SK-N-SH treated with all-trans-retinoic acid at 6 μM for 48 hours (cell line): ENCODE measurements around the gene IGF1R.
A peak's percentile ranks its signal among the peaks of the same experiment; 100 is the strongest.

Experiments used
- ATAC-seq: fragments of 200-7000 bp; cut with Tn5 transposase; 3 replicates; pipeline ENCODE4 v1.9.1; 2020; ENCODE audit warnings: mild to moderate bottlenecking, moderate library complexity
- BACH2 ChIP-seq: fragments of 250-450 bp; sonication (Bioruptor Pico); IDR thresholded peaks from 2 replicates; pipeline ENCODE4 v1.9.0; 2021; ENCODE audit warnings: mild to moderate bottlenecking, borderline replicate concordance
- CREB5 ChIP-seq: fragments of 250-450 bp; sonication (Bioruptor Pico); IDR thresholded peaks from 2 replicates; pipeline ENCODE4 v1.5.1; 2020; ENCODE audit warnings: low read depth, mild to moderate bottlenecking, moderate library complexity
- CSDC2 ChIP-seq: fragments of 250-450 bp; sonication (Bioruptor Pico); IDR thresholded peaks from 2 replicates; pipeline ENCODE4 v1.5.0; 2020; ENCODE audit warnings: mild to moderate bottlenecking, moderate library complexity
- ESRRG ChIP-seq: fragments of 250-450 bp; sonication (Bioruptor Pico); IDR thresholded peaks from 2 replicates; pipeline ENCODE4 v1.6.1; 2021; ENCODE audit warnings: mild to moderate bottlenecking
- GLIS3 ChIP-seq: fragments of 250-450 bp; sonication (Bioruptor Pico); IDR thresholded peaks from 2 replicates; pipeline ENCODE4 v1.5.0; 2020; ENCODE audit warnings: mild to moderate bottlenecking, moderate library complexity
- ISL1 ChIP-seq: fragments of 250-450 bp; sonication (Bioruptor Pico); IDR thresholded peaks from 2 replicates; pipeline ENCODE4 v2.1.2; 2022; ENCODE audit warnings: mild to moderate bottlenecking, moderate library complexity
- OSR1 ChIP-seq: fragments of 250-450 bp; sonication (Bioruptor Pico); IDR thresholded peaks from 2 replicates; pipeline ENCODE4 v1.8.0; 2022; ENCODE audit warnings: moderate library complexity, mild to moderate bottlenecking, inconsistent platforms
- POU6F1 ChIP-seq: fragments of 250-450 bp; sonication (Bioruptor Pico); IDR thresholded peaks from 2 replicates; pipeline ENCODE4 v1.8.0; 2021; ENCODE audit warnings: low read depth, mild to moderate bottlenecking, moderate library complexity, borderline replicate concordance
- PPARA ChIP-seq: fragments of 250-450 bp; sonication (Bioruptor Pico); IDR thresholded peaks from 2 replicates; pipeline ENCODE4 v1.5.0; 2020; ENCODE audit warnings: mild to moderate bottlenecking, borderline replicate concordance
- RARB ChIP-seq: fragments of 250-450 bp; sonication (Bioruptor Pico); IDR thresholded peaks from 2 replicates; pipeline ENCODE4 v1.8.0; 2021; ENCODE audit warnings: mild to moderate bottlenecking, moderate library complexity
- SNAI2 ChIP-seq: fragments of 250-450 bp; sonication (Bioruptor Pico); IDR thresholded peaks from 2 replicates; pipeline ENCODE4 v1.5.0; 2020; ENCODE audit warnings: mild to moderate bottlenecking, moderate library complexity
- TCF4 ChIP-seq: fragments of 250-450 bp; sonication (Bioruptor Pico); IDR thresholded peaks from 2 replicates; pipeline ENCODE4 v1.8.0; 2021; ENCODE audit warnings: mild to moderate bottlenecking, moderate library complexity, borderline replicate concordance
- TOX ChIP-seq: fragments of 250-450 bp; sonication (Bioruptor Pico); IDR thresholded peaks from 2 replicates; pipeline ENCODE4 v1.8.0; 2021; ENCODE audit warnings: mild to moderate bottlenecking, moderate library complexity, borderline replicate concordance
- ZC3H10 ChIP-seq: fragments of 250-450 bp; sonication (Bioruptor Pico); IDR thresholded peaks from 2 replicates; pipeline ENCODE4 v1.5.1; 2021; ENCODE audit warnings: mild to moderate bottlenecking, moderate library complexity
- ZFP30 ChIP-seq: fragments of 450-650 bp; formaldehyde crosslinking; IDR thresholded peaks from 2 replicates; pipeline ENCODE4 v1.5.0; 2022; ENCODE audit warnings: mild to moderate bottlenecking, moderate library complexity
- ZNF565 ChIP-seq: fragments of 450-650 bp; formaldehyde crosslinking; conservative IDR thresholded peaks from 2 replicates; pipeline ENCODE4 v1.5.0; 2020; ENCODE audit warnings: low read depth, mild to moderate bottlenecking, moderate library complexity
- ZNF70 ChIP-seq: fragments of 450-650 bp; formaldehyde crosslinking; IDR thresholded peaks from 2 replicates; pipeline ENCODE4 v1.5.0; 2020; ENCODE audit warnings: mild to moderate bottlenecking, moderate library complexity
- ZNF8 ChIP-seq: fragments of 450-650 bp; formaldehyde crosslinking; IDR thresholded peaks from 2 replicates; pipeline ENCODE4 v1.5.0; 2020; ENCODE audit warnings: mild to moderate bottlenecking, moderate library complexity
- TF ChIP-seq, protein P1 (sequence below): fragments of 250-450 bp; sonication (Bioruptor Pico); IDR thresholded peaks from 2 replicates; pipeline ENCODE4 v1.5.1; 2021; ENCODE audit warnings: mild to moderate bottlenecking, moderate library complexity
- TF ChIP-seq, protein P2 (sequence below): fragments of 250-450 bp; sonication (Bioruptor Pico); IDR thresholded peaks from 2 replicates; pipeline ENCODE4 v1.5.0; 2020; ENCODE audit warnings: mild to moderate bottlenecking, moderate library complexity

Gene IGF1R

DNA sequence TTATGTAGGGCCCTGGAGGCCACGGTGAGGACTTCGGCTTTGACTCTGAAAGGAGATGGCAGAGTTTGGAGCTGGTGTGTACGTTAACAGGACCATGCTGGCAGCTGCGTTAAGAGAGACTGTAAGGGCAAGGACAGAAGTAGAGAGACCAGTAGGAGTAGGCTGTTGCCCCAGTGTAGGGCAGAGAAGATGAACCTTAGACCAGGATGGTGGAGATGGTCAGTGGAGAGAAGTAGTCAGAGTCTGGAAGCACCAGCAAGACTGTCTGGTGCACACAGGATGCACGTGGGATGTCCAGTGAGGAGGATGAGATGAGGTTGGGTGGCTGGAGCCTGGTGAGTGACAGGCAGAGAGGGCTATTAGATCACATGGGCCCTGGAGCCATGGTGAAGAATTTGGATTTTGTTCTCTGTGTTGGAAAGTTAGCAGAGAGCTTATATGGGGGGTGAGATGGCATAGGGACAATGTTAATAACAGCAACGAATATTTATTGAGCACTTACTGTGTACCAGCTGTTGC lies 150.1 kb downstream of the IGF1R start:
- TF ChIP-seq TOX = no peak
- TF ChIP-seq POU6F1 (CRISPR knock-in tag) = no peak
- no peak for TF ChIP-seq OSR1 (CRISPR knock-in tag)
- no peak for TF ChIP-seq ZNF565 (CRISPR knock-in tag)
- no peak for TF ChIP-seq CSDC2 (CRISPR knock-in tag)
- no peak for TF ChIP-seq ZFP30 (CRISPR knock-in tag)
- TF ChIP-seq ZC3H10 (CRISPR knock-in tag) = no peak
- no peak for TF ChIP-seq CREB5 (CRISPR knock-in tag)
- TF ChIP-seq ISL1 (CRISPR knock-in tag) = no peak
- no peak for TF ChIP-seq TCF4 (CRISPR knock-in tag)
- no peak for TF ChIP-seq ZNF70 (CRISPR knock-in tag)
- TF ChIP-seq, protein P1, sequence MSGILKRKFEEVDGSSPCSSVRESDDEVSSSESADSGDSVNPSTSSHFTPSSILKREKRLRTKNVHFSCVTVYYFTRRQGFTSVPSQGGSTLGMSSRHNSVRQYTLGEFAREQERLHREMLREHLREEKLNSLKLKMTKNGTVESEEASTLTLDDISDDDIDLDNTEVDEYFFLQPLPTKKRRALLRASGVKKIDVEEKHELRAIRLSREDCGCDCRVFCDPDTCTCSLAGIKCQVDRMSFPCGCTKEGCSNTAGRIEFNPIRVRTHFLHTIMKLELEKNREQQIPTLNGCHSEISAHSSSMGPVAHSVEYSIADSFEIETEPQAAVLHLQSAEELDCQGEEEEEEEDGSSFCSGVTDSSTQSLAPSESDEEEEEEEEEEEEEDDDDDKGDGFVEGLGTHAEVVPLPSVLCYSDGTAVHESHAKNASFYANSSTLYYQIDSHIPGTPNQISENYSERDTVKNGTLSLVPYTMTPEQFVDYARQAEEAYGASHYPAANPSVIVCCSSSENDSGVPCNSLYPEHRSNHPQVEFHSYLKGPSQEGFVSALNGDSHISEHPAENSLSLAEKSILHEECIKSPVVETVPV (CRISPR knock-in tag) = no peak
- no peak for ATAC-seq

DNA sequence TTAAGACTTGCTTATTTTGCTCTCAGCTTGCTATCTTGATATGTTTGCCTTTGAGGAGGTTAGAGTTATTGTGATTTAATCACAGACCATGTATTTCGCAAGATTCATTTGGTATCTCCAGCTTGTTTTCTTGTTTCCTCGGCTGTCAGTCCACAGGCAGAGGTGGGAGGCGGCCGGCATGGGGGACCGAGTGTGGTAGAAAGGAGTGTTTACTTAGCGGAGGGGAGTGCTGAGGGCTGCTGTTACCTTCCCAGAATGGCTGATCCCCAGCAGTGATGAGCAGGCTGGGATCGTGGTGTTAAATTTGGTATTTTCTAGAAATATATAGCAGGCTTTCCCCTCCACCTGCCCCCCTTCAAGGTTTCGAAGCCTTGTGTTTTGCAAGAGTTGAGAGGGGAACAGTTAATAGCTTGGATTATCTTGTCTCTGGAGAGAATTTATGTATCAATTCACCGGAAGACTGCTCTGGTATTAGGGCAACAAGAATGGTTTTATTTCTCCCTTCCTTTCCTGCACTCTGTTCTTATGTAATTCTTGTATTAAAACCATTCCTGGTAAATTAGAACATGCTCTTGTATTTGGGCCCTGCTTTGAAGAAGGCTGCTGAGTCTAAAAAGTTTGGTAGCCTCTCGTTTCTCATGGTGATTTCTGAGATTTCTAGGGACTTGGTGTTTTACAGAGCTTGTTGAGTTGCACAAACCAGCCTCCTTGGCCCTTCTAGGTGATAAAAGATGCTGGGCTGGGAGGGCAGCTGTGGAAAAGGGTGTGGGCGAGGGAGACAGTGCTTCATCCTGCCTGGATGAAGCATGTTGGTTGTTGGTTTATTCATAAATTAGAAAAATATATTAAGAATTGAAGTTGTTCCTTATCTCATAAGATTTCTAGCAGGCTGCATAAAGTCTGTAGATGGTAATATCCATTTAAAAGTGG lies 151.4 kb downstream of the IGF1R start:
- TF ChIP-seq CSDC2 (CRISPR knock-in tag) (no peak), TOX (no peak), ZC3H10 (CRISPR knock-in tag) (no peak), SNAI2 (CRISPR knock-in tag) (no peak)
- peak; percentile 37 for ATAC-seq

GRCh38 chr15:98800437-98801233 lies 152.3 kb downstream of the IGF1R start:
- TF ChIP-seq PPARA (CRISPR knock-in tag) (no peak), TOX (no peak), ZC3H10 (CRISPR knock-in tag) (no peak), ZNF565 (CRISPR knock-in tag) (no peak), CREB5 (CRISPR knock-in tag) (no peak), SNAI2 (CRISPR knock-in tag) (no peak), RARB (CRISPR knock-in tag) (no peak), BACH2 (CRISPR knock-in tag) (no peak), ISL1 (CRISPR knock-in tag) (no peak), ZNF8 (CRISPR knock-in tag) (no peak), ESRRG (no peak), CSDC2 (CRISPR knock-in tag) (no peak), ZNF70 (CRISPR knock-in tag) (no peak), GLIS3 (CRISPR knock-in tag) (no peak), ZFP30 (CRISPR knock-in tag) (no peak)
- TF ChIP-seq, protein P1 (CRISPR knock-in tag) = no peak
- TF ChIP-seq, protein P2, sequence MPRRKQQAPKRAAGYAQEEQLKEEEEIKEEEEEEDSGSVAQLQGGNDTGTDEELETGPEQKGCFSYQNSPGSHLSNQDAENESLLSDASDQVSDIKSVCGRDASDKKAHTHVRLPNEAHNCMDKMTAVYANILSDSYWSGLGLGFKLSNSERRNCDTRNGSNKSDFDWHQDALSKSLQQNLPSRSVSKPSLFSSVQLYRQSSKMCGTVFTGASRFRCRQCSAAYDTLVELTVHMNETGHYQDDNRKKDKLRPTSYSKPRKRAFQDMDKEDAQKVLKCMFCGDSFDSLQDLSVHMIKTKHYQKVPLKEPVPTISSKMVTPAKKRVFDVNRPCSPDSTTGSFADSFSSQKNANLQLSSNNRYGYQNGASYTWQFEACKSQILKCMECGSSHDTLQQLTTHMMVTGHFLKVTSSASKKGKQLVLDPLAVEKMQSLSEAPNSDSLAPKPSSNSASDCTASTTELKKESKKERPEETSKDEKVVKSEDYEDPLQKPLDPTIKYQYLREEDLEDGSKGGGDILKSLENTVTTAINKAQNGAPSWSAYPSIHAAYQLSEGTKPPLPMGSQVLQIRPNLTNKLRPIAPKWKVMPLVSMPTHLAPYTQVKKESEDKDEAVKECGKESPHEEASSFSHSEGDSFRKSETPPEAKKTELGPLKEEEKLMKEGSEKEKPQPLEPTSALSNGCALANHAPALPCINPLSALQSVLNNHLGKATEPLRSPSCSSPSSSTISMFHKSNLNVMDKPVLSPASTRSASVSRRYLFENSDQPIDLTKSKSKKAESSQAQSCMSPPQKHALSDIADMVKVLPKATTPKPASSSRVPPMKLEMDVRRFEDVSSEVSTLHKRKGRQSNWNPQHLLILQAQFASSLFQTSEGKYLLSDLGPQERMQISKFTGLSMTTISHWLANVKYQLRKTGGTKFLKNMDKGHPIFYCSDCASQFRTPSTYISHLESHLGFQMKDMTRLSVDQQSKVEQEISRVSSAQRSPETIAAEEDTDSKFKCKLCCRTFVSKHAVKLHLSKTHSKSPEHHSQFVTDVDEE (CRISPR knock-in tag) = no peak
- TF ChIP-seq, all 23 proteins: peak for 0
- ATAC-seq = peak; percentile 87
